ENCODE measurements around the gene ABLIM2. TPM values are rescaled to one million over a fixed set of nuclear protein-coding genes. Genes with fewer than 3 reads are reported as not detected.
A peak's percentile ranks its signal among the peaks of the same experiment; 100 is the strongest.

Gene ABLIM2
- polyA plus RNA-seq, 4 donors = 1.1 to 12.7 (median 4.4) TPM

DNA sequence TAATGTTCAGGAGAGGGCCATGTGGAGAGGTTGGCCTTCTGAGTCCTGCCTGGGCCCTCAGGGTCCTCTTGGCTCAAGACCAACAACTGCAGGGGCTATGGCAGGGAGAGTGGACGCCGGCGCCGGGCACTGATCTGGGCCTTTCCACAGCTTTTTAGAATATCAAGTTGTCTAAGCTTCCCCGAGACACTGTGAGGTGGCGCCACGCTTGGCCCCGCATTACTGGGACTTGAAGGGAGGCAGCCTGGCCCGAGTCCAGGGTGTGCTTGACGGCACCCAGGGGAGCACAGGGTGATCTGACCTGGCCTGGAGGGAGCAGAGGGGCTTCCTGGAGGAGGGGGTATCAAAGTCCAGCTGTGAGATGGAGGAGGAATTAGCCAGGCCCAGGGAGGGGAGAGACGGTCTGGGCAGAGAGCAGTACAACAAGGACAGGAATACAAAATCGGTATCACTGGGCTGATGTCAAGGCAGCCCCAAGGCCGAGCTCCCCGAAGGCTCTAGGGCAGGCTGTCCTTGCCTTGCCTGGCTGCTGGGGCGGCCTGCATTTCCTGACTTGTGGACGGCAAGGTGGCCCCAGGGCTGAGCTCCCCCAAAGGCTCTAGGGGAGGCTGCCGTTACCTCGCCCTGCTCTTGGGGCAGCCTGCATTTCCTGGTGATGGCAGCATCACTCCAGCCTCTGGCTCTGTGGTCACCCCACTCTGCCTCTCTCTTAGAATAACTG lies 28.1 kb downstream of the ABLIM2 start:
- H3K9me3 ChIP-seq (ENCODE audit: control insufficient read depth in 2 of 2, insufficient read depth in 1 of 2, low read depth in 1 of 2, low read length in 1 of 2) = no peaks in the 10 kb centered on the region
- H3K27me3 ChIP-seq (ENCODE audit: control insufficient read depth in 3 of 3, insufficient read depth in 3 of 3, low read length in 3 of 3) = peaks cover 0 to 7% (median 0%) of the 10 kb centered on the region in 3 donors
- no peaks in the 10 kb centered on the region for H3K36me3 ChIP-seq (ENCODE audit: control insufficient read depth in 3 of 3, insufficient read depth in 2 of 3, low read depth in 1 of 3, low read length in 3 of 3)
- 80 to 84% (median 80%) methylated on average over 17 to 18 of the region's 18 CpGs for WGBS, 3 donors
- FAIRE-seq = no peak
- no peak for DNase-seq
- no peak overlapping the region for H3K4me3 ChIP-seq (ENCODE audit: low read depth in 1 of 3, low read length in 3 of 3)
- H3K4me1 ChIP-seq (ENCODE audit: control insufficient read depth in 3 of 3, insufficient read depth in 2 of 3, low read depth in 1 of 3, low read length in 2 of 3) = no peaks in the 10 kb centered on the region
- no peak overlapping the region for H3K27ac ChIP-seq (ENCODE audit: low read depth in 1 of 3, low read length in 2 of 3)

DNA sequence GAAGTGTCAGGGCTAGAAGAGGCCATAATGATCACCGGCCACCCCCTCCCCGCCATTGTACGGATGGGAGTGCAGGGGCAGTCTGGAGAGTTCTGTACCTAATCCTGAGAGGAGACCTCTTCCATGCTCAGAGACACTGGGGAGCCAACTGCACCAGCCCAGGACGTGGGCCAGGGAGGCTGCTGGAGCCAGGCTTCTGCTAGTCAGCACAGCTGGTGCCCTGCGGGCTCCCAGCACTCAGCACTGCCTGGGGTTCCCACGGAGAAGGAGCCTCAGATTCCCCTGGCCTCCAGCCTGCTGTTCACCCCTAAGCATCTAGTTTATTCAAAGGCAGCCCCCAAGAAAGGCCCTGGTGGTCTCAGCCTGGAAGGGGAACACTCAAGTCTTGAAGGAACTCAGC lies 28.8 kb downstream of the ABLIM2 start:
- DNase-seq (no peak), FAIRE-seq (no peak)
- WGBS, 3 donors = 81 to 95% (median 84%) methylated on average over 6 of the region's 6 CpGs
- Histone ChIP-seq H3K4me3 (ENCODE audit: low read depth in 1 of 3, low read length in 3 of 3) (no peak overlapping the region), H3K9me3 (ENCODE audit: control insufficient read depth in 2 of 2, insufficient read depth in 1 of 2, low read depth in 1 of 2, low read length in 1 of 2) (no peaks in the 10 kb centered on the region), H3K27me3 (ENCODE audit: control insufficient read depth in 3 of 3, insufficient read depth in 3 of 3, low read length in 3 of 3) (peaks cover 0 to 7% (median 0%) of the 10 kb centered on the region in 3 donors), H3K4me1 (ENCODE audit: control insufficient read depth in 3 of 3, insufficient read depth in 2 of 3, low read depth in 1 of 3, low read length in 2 of 3) (no peaks in the 10 kb centered on the region), H3K36me3 (ENCODE audit: control insufficient read depth in 3 of 3, insufficient read depth in 2 of 3, low read depth in 1 of 3, low read length in 3 of 3) (no peaks in the 10 kb centered on the region), H3K27ac (ENCODE audit: low read depth in 1 of 3, low read length in 2 of 3) (no peak overlapping the region)

DNA sequence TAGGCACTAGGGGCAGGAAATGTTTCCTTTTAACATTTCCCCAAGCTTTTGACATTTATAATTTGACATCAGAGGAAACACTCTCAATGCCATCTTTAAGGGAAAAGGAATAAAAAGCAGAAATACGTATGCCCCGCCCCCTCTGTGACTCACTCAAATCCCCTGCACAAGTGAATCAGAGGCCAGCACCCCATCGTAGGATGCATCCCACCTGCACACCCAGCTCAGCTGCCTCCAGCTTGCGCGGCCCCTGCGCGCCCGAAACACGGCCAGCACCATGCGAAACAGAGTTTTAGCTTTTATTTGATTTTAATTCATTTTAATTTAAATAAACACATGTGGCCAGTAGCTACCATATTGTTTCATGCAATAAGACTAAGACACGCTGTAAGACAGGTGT lies 29.5 kb downstream of the ABLIM2 start:
- Histone ChIP-seq H3K4me1 (ENCODE audit: control insufficient read depth in 3 of 3, insufficient read depth in 2 of 3, low read depth in 1 of 3, low read length in 2 of 3) (no peaks in the 10 kb centered on the region), H3K27ac (ENCODE audit: low read depth in 1 of 3, low read length in 2 of 3) (no peak overlapping the region), H3K36me3 (ENCODE audit: control insufficient read depth in 3 of 3, insufficient read depth in 2 of 3, low read depth in 1 of 3, low read length in 3 of 3) (no peaks in the 10 kb centered on the region), H3K9me3 (ENCODE audit: control insufficient read depth in 2 of 2, insufficient read depth in 1 of 2, low read depth in 1 of 2, low read length in 1 of 2) (no peaks in the 10 kb centered on the region), H3K27me3 (ENCODE audit: control insufficient read depth in 3 of 3, insufficient read depth in 3 of 3, low read length in 3 of 3) (peaks cover 0 to 4% (median 0%) of the 10 kb centered on the region in 3 donors), H3K4me3 (ENCODE audit: low read depth in 1 of 3, low read length in 3 of 3) (no peak overlapping the region)
- 89 to 95% (median 93%) methylated on average over 11 of the region's 11 CpGs for WGBS, 3 donors
- FAIRE-seq (no peak), DNase-seq (no peak)

DNA sequence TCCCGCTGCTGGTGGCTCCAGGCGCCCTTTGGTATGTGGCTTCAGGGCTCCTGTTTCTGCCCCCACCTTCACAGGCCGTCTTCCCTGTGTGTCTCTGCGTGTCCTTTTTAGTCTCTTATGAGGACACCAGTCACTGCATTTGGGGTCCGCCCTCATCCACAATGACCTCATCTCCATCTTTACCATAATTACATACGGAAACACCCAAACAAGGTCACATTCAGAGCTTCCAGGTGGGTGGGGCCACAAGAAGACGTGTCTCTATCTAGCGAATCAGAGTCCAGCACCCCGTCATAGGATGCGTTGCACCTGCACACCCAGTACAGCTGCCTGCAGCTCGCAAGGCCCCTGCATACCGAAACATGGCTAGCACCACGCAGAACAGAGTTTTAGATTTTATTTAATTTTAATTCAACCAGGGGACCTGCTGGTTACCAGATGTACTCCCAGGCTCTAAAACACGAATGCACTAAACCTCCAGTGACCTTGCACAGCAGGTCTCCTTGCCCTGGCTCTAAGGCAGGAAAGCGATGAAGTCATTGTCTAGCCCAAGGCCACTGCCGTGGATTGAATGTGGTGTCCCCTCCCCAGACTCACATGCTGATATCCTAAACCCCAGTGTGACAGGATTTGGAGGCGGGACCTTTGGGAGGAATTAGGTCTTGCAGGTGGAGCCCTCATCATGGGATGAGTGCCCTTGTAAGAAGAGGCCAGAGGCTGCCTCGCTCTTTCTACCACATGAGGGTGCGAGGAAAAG lies 30.3 kb downstream of the ABLIM2 start:
- Histone ChIP-seq H3K4me1 (ENCODE audit: control insufficient read depth in 3 of 3, insufficient read depth in 2 of 3, low read depth in 1 of 3, low read length in 2 of 3) (no peaks in the 10 kb centered on the region), H3K27me3 (ENCODE audit: control insufficient read depth in 3 of 3, insufficient read depth in 3 of 3, low read length in 3 of 3) (no peaks in the 10 kb centered on the region), H3K4me3 (ENCODE audit: low read depth in 1 of 3, low read length in 3 of 3) (no peak overlapping the region), H3K36me3 (ENCODE audit: control insufficient read depth in 3 of 3, insufficient read depth in 2 of 3, low read depth in 1 of 3, low read length in 3 of 3) (no peaks in the 10 kb centered on the region), H3K9me3 (ENCODE audit: control insufficient read depth in 2 of 2, insufficient read depth in 1 of 2, low read depth in 1 of 2, low read length in 1 of 2) (no peaks in the 10 kb centered on the region), H3K27ac (ENCODE audit: low read depth in 1 of 3, low read length in 2 of 3) (no peak overlapping the region)
- FAIRE-seq (no peak), DNase-seq (peak in 1 of 2 donors; percentile 45)
- 49 to 77% (median 63%) methylated on average over 19 of the region's 19 CpGs for WGBS, 3 donors

DNA sequence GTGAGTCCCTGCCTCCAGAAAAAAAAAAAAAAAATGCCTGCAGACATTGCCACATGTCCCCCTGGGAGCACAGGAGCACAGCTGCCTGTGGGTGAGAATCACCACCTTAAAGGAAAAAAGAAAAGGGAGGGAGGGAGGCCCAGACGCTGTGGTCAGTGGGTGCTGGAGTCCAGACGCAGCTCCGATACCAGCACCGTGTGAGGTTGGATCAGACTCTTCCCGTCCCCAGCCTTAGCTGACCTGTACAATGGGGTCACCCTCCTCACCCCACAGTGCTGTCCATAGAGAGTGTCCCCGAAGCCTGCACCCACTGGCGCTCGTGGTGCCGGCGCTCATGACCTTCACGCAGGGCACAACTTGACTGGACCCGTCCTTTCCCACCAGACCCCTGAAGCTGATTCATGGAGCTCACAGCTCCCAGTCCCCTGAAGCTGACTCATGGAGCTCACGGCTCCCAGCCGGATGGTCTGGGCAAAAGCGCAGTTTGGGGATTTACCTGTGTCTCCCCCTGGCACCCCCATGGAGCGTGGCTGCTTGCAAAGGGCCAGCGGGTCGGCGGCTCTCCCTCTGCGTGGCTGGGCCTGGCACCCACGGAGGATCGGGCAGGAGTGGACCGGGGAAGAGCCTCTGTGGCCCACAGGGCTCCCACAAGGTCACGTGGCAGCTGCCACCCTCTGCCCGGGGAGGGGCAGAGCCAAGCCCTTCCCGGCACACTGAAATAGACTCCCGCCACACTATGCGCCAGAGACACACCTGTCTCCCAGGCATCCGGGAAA lies 31.4 kb downstream of the ABLIM2 start:
- no peak overlapping the region for H3K27ac ChIP-seq (ENCODE audit: low read depth in 1 of 3, low read length in 2 of 3)
- no peaks in the 10 kb centered on the region for H3K27me3 ChIP-seq (ENCODE audit: control insufficient read depth in 3 of 3, insufficient read depth in 3 of 3, low read length in 3 of 3)
- H3K36me3 ChIP-seq (ENCODE audit: control insufficient read depth in 3 of 3, insufficient read depth in 2 of 3, low read depth in 1 of 3, low read length in 3 of 3) = no peaks in the 10 kb centered on the region
- DNase-seq (no peak), FAIRE-seq (no peak)
- H3K4me3 ChIP-seq (ENCODE audit: low read depth in 1 of 3, low read length in 3 of 3) = no peak overlapping the region
- 75 to 84% (median 79%) methylated on average over 28 to 29 of the region's 29 CpGs for WGBS, 3 donors
- H3K9me3 ChIP-seq (ENCODE audit: control insufficient read depth in 2 of 2, insufficient read depth in 1 of 2, low read depth in 1 of 2, low read length in 1 of 2) = no peaks in the 10 kb centered on the region
- H3K4me1 ChIP-seq (ENCODE audit: control insufficient read depth in 3 of 3, insufficient read depth in 2 of 3, low read depth in 1 of 3, low read length in 2 of 3) = no peaks in the 10 kb centered on the region

DNA sequence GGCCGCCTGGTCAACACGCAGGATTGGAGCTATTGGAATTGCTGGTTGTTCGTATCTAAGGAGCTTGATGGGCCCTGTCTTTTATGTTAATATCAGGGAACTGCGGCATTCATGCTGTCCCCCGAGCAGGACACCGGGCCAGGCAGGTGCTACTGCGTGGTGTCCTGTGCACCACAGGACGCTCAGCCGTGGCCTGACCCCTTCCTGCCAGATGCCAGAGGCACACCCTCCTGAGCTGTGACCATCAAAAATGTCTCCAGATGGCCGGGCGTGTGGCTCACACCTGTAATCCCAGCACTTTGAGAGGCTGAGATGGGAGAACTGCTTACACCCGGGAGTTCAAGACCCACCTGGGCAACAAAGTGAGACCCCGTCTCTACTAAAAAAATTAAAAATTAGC lies 32.1 kb downstream of the ABLIM2 start:
- H3K27ac ChIP-seq (ENCODE audit: low read depth in 1 of 3, low read length in 2 of 3) = no peak overlapping the region
- H3K27me3 ChIP-seq (ENCODE audit: control insufficient read depth in 3 of 3, insufficient read depth in 3 of 3, low read length in 3 of 3) = no peaks in the 10 kb centered on the region
- no peaks in the 10 kb centered on the region for H3K36me3 ChIP-seq (ENCODE audit: control insufficient read depth in 3 of 3, insufficient read depth in 2 of 3, low read depth in 1 of 3, low read length in 3 of 3)
- DNase-seq = no peak
- WGBS, 3 donors = 90 to 94% (median 91%) methylated on average over 13 of the region's 13 CpGs
- H3K4me1 ChIP-seq (ENCODE audit: control insufficient read depth in 3 of 3, insufficient read depth in 2 of 3, low read depth in 1 of 3, low read length in 2 of 3) = no peaks in the 10 kb centered on the region
- no peak for FAIRE-seq
- H3K9me3 ChIP-seq (ENCODE audit: control insufficient read depth in 2 of 2, insufficient read depth in 1 of 2, low read depth in 1 of 2, low read length in 1 of 2) = no peaks in the 10 kb centered on the region
- H3K4me3 ChIP-seq (ENCODE audit: low read depth in 1 of 3, low read length in 3 of 3) = no peak overlapping the region

DNA sequence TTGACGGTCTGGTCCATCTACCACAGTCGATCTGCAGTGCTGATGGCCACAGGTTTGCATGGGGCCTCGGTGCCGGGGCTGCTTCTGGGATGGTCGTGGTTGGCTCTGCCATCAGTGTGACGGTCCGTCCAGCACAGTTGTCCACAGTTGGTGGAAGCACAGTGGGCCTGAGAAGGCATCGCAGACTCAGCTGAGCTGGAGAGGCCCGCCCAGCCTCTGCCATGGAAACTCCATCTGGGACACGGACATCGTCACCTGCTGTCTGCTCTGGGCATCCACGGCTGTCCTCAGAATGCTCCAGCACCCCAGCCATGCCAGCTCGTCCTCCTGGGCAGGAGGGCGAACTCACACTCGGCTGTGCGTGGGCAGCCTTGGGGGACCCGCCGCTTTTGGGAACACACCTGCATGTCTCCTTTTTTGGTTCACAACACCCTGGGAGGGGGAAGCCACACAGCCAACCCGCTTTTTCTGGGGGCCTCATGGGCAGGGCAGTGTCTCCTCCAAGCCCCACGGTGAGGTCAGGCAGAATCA lies 33.0 kb downstream of the ABLIM2 start:
- Histone ChIP-seq H3K27me3 (ENCODE audit: control insufficient read depth in 3 of 3, insufficient read depth in 3 of 3, low read length in 3 of 3) (no peaks in the 10 kb centered on the region), H3K4me3 (ENCODE audit: low read depth in 1 of 3, low read length in 3 of 3) (no peak overlapping the region), H3K27ac (ENCODE audit: low read depth in 1 of 3, low read length in 2 of 3) (no peak overlapping the region), H3K9me3 (ENCODE audit: control insufficient read depth in 2 of 2, insufficient read depth in 1 of 2, low read depth in 1 of 2, low read length in 1 of 2) (no peaks in the 10 kb centered on the region), H3K36me3 (ENCODE audit: control insufficient read depth in 3 of 3, insufficient read depth in 2 of 3, low read depth in 1 of 3, low read length in 3 of 3) (no peaks in the 10 kb centered on the region), H3K4me1 (ENCODE audit: control insufficient read depth in 3 of 3, insufficient read depth in 2 of 3, low read depth in 1 of 3, low read length in 2 of 3) (no peaks in the 10 kb centered on the region)
- no peak for FAIRE-seq
- WGBS, 3 donors = 88 to 95% (median 91%) methylated on average over 20 of the region's 20 CpGs
- no peak for DNase-seq

DNA sequence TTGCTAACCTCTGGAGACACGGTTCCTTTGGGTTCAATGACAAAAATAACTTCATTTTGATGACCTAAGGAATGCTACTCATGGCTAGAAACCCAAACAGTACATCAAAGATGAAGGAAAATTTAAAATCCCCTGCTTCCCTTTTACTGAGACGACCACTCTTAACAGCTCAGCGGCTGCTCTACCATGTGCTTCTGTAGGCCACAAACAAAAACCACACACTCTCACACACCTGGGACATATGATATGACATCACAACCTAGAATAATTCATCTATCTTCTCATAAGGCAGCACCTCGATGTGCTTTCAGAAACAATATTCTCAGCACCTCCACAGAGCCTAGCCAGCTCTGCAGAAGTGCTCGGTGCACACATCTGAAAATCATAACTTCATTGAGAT lies 34.7 kb downstream of the ABLIM2 start:
- 73 to 79% (median 76%) methylated on average over 5 of the region's 5 CpGs for WGBS, 3 donors
- Histone ChIP-seq H3K36me3 (ENCODE audit: control insufficient read depth in 3 of 3, insufficient read depth in 2 of 3, low read depth in 1 of 3, low read length in 3 of 3) (no peaks in the 10 kb centered on the region), H3K27me3 (ENCODE audit: control insufficient read depth in 3 of 3, insufficient read depth in 3 of 3, low read length in 3 of 3) (no peaks in the 10 kb centered on the region), H3K27ac (ENCODE audit: low read depth in 1 of 3, low read length in 2 of 3) (no peak overlapping the region), H3K4me3 (ENCODE audit: low read depth in 1 of 3, low read length in 3 of 3) (no peak overlapping the region), H3K9me3 (ENCODE audit: control insufficient read depth in 2 of 2, insufficient read depth in 1 of 2, low read depth in 1 of 2, low read length in 1 of 2) (no peaks in the 10 kb centered on the region), H3K4me1 (ENCODE audit: control insufficient read depth in 3 of 3, insufficient read depth in 2 of 3, low read depth in 1 of 3, low read length in 2 of 3) (no peaks in the 10 kb centered on the region)
- FAIRE-seq (no peak), DNase-seq (no peak)

Data from small intestine (tissue), 7 donors.